ENCODE measurements around the gene SPDL1.

The SPDL1 gene

DNA sequence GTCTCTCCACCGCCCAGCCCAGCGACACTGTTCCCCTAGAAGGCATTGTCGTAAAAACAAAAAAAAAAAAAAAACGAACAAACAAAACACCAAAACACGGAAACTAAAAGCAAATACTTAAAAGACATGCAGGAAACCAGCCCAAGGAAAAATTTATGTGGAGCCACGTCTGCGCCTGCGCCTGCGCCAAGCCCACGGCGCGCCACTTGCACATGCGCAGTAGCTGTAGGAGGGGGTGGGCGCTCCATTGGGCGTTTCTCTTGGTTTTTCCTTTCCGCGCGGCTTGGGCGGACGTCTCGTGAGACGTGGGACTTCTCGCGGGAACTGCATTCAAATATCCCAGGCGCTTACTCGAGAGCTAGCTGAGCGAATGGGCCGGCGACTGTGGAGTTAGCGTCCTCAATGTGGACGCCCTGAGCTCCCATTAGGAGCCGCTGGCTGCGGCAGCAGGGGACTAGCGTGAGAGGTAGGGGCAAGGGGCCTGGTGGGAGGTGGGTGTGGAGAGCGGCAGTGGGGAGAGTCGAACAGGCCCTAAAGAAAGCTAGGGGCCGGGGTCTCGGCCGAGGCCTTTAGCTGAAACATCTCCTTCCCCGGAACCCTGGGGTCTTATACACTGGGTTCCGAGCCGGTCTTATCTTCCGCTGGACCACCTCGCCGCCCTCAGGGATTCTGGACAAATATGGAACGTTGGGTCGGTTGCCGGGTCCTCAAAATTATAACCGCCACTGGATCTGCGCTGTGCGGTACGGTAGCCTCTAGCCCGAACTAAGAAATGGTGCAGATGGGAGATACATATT lies at the start of gene SPDL1:
Gene SPDL1, plus strand, starts transcription at position 350 of the 797 bp plus-strand sequence. CDS start 4,644 bp downstream, outside the sequence.
- peak; percentile 71 for DNase-seq (ENCODE audit: low read depth)

- no peak for DNase-seq (ENCODE audit: low read depth)
Measured at GRCh38 chr5:169534311-169534880, 49.2 kb upstream of the SPDL1 start.

GRCh38 chr5:169534939-169535338 lies 48.6 kb upstream of the SPDL1 start:
- no peak for DNase-seq (ENCODE audit: low read depth)

- DNase-seq (ENCODE audit: low read depth), result no peak
Measured at GRCh38 chr5:169538944-169539343, 44.6 kb upstream of the SPDL1 start.

DNA sequence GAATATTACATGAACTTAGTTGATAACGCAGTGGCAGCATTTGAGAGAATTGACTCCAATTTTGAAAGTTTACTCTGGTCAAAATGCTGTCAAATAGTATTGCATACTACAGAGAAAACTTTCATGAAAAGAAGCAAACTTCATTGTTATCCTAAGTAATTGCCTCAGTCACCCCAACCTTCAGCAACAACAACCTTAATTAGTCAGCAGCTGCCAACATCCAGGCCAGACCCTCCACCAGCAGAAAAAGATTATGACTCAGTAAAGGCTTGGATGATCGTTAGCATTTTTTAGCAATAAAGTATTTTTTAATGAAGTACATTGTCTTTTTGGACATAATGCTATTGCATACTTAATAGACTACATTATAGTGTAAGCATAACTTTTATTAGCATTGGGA lies 40.8 kb upstream of the SPDL1 start:
- DNase-seq (ENCODE audit: low read depth), result no peak

DNA sequence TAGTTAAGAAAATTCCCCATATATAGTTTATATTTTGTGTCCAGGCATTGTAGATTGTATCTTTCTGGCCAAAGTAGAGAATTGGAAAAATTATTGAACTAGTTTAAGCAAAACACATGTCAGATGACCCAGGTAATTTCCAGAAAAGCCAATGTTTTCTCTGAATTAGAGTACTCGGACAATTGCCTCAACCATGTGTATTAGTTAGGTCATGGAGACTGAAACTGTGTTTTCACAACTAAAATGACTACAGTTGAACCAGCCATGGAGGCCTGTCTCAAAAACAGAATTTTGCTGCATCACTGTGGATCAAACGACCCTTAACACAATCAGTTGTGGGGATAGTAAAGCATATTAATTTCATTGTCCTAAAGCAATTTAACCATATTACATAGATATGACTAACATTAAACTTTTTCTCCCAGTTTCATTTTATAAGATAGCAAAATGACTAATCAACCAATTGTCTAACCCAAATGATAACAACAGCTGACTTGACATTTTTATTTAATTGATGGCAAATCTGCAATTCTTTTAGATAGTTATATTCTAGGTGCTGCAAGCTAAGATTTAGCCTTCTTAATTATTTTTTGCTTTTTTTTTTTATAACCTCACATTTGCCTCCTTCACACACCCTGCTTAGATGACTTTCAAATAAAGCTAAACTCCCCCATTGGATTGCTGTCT lies 39.2 kb upstream of the SPDL1 start:
- no peak for DNase-seq (ENCODE audit: low read depth)

DNA sequence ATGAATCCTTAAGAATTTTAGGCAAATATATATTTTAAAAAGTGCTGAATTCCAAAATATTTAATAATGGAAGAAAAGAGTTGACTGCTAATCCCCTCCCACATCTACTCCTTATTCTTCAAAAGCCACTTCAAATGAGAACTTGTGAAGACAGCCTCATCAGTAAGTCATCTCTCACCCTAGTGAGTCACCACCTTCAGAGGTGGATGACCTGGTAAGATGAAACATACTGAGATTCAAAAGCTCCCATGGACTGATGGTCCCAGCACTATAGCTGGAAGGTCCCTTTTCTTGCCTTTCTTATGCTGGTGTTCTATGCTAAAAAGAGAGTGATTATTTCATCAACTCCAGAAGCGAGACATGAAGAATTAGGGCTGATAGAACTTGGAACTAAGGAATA lies 37.8 kb upstream of the SPDL1 start:
- DNase-seq (ENCODE audit: low read depth), result no peak

DNA sequence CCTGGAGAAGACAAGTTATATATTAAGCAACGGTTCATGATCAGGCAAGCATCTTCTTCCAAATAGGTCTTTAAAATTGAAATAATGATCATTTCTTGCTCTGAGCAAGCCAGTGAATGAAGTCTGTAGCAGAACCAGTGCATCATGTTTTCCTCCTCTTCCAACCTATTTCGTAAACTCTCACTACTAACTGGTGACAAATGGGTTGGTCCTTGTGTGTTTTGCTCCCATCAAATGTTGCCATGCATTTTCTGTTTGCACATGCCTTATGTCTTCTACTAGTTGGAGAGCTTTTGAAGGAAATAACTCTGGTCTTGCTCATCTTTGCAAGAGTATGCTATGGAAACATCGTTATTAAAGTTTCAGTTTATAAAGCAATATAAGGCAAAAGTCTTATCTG lies 37.2 kb upstream of the SPDL1 start:
- no peak for DNase-seq (ENCODE audit: low read depth)

GRCh38 chr5:169547508-169547907 lies 36.1 kb upstream of the SPDL1 start:
- DNase-seq (ENCODE audit: low read depth), result no peak

DNA sequence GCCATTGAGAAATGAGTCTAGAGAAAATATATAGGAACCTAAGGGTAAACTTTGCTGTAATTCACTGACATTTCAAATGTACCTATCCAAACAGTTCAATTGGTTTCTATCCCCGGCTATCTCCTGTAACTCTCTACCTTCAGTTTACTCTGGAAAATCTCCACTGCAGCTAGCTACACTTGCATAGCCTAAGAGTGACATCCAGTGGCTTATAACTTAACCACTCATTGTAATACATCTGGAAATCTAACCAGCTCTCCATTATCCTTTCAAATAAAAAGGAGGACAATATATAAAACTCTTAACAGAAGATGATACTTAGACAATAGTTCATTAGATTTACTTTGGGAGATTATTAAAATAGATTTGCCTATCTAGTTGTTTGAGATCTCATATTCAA lies 35.3 kb upstream of the SPDL1 start:
- no peak for DNase-seq (ENCODE audit: low read depth)

GRCh38 chr5:169549453-169550100 lies 34.0 kb upstream of the SPDL1 start:
- DNase-seq (ENCODE audit: low read depth), result no peak

DNA sequence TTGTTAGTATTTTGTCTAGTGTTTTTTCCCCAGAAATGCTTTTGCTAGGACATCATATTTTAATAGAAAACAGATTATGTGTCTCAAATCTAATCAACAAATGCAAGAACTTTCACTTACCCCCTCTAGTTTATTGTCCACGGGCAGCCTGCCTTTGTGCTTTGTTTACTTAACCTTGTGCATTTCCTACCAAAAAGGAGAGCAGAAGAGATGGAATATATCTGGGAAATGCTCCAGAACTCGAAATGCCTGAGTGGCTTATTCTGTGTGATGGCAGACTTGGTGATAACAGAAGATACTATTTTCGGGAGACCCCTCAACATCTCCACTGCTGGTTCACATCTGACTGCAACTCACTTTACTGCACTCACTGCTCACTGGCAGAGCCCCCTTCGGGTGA lies 33.3 kb upstream of the SPDL1 start:
- no peak for DNase-seq (ENCODE audit: low read depth)

- DNase-seq (ENCODE audit: low read depth), result no peak
Measured at GRCh38 chr5:169551146-169551545, 32.4 kb upstream of the SPDL1 start.

DNA sequence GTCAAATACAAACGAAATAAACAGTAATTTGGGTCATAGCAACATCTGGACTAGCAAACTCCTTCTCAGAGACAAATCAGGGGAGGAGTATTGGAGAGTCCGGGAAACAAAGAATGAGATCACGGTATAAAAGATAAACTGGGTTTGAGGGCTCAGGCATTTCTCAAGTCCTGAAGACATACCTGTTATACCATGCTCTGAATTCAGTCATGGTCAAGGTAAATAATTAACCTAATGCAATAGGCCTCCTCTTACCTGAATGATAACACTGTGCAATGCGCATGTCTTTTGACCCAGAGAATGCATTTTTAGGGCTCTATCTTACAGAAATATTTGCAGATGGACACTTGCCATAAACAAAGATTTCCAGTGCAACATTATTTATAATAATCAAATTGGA lies 31.9 kb upstream of the SPDL1 start:
- DNase-seq (ENCODE audit: low read depth), result no peak

GRCh38 chr5:169554251-169554650 lies 29.3 kb upstream of the SPDL1 start:
- no peak for DNase-seq (ENCODE audit: low read depth)

GRCh38 chr5:169557838-169558237 lies 25.7 kb upstream of the SPDL1 start:
- no peak for DNase-seq (ENCODE audit: low read depth)

DNA sequence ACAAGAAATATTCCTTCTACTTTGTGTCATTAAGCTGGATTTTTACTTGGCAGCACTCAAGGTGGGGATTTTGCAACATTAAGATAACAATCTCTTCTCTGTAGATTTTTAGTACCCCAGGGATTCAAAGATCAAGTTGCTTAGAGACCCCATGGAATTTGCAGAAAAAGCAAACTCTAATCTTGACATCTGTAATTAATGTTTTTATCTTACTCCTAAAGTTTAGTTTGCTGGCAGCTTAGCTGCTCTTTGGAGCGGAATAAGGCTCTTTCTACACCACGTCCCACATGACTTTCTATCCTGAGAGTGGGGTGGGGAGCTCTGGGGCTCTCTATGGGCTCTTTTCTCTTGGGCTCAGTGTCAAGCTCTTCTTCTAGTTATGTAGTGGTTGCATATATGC lies 21.7 kb upstream of the SPDL1 start:
- no peak for DNase-seq (ENCODE audit: low read depth)

DNA sequence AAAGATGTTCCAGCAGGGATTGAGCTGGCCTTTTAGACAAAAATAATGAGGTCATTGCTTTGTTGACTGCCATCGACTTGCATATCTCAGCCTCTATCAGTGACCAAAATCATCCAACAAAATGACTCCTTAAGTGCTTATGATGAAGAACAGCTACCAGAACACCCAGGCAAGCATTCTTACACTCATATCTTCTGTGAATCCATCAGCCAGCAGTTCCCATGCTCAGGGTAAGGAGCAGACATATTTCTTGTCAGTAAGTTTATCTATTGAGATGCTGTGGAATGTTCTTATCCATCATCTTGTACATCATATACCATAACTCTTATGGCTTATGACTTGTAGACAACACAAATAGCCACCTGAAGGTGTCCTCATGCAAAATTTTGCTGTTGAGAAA lies 20.2 kb upstream of the SPDL1 start:
- DNase-seq (ENCODE audit: low read depth), result no peak

- DNase-seq (ENCODE audit: low read depth), result no peak
Measured at GRCh38 chr5:169566202-169566601, 17.4 kb upstream of the SPDL1 start.

GRCh38 chr5:169567079-169567478 lies 16.5 kb upstream of the SPDL1 start:
- DNase-seq (ENCODE audit: low read depth), result no peak

- DNase-seq (ENCODE audit: low read depth), result no peak
Measured at GRCh38 chr5:169569513-169569912, 14.1 kb upstream of the SPDL1 start.

- no peak for DNase-seq (ENCODE audit: low read depth)
Measured at GRCh38 chr5:169571355-169571754, 12.2 kb upstream of the SPDL1 start.

DNA sequence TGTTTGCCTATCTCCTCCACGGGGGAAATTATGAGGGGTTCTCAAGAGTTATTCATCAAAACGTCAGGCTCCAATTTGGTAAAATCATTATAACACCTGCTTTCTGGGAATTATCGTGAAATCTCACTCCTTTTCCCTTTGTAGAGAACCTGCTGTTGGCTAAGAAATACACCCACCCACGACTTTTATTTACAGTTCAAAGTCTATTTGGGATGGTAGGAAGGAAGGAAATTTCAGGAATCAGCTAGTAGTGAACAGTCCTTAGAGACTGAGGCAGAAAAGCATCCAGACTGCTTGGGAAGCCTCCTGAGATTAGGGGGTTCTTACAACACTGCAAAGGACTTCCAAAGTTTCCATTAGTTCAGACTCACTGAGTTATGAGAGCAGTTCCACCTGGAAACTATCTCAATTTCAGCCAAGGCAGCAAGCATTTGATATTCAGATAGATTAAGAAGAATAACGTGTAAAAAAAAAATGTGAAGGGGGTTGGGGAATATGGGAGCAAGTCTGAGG lies 9.4 kb upstream of the SPDL1 start:
- DNase-seq (ENCODE audit: low read depth), result no peak

Measured in GM04503 (cell line).